Uterus (tissue), 2 donors: Measurements from ENCODE around the gene SUMO2.

Source experiments
- CTCF ChIP-seq, 4 experiments: fragments of 200-600 bp in 2 of 4; fragments of 450-650 bp in 2 of 4; sonication (generic) in 2 of 4; IDR thresholded peaks; one replicate each; pipeline ENCODE4 v1.5.1; 2016 to 2019; ENCODE audit warnings: antibody characterized with exemption in 4 of 4, mild to moderate bottlenecking in 2 of 4, moderate library complexity in 1 of 4
- POLR2A ChIP-seq, 2 donors: fragments of 450-650 bp; IDR thresholded peaks; one replicate each; pipeline ENCODE4 v1.6.1; 2016; ENCODE audit warnings: antibody characterized with exemption in 2 of 2, mild to moderate bottlenecking in 1 of 2, moderate library complexity in 1 of 2

GRCh38 chr17:75151930-75152329, 30.8 kb downstream of the SUMO2 start:
- TF ChIP-seq POLR2A (IDR thresholded peaks at IDR 0.05), result no peak
- TF ChIP-seq CTCF (IDR thresholded peaks at IDR 0.05), result no peak
